Uterus (tissue), 4 donors: ENCODE data around the gene HTT. TPM values are rescaled to one million over a fixed set of nuclear protein-coding genes. Genes with fewer than 3 reads are reported as not detected.

ENCODE experiments used
- DNase-seq, 2 donors: peaks; one replicate each; pipeline ENCODE4 v3.0.0-alpha.2; 2019 to 2020
- H3K27ac ChIP-seq, 2 donors: fragments of 200-600 bp; sonication (generic); 1 replicate in 1 of 2; 2 replicates in 1 of 2; pipeline ENCODE4 v1.5.1; 2016 to 2018
- H3K27me3 ChIP-seq, 2 donors: fragments of 200-600 bp; sonication (generic); one replicate each; pipeline ENCODE4 v1.5.1; 2018 to 2019; ENCODE audit warnings: control low read depth in 1 of 2
- H3K36me3 ChIP-seq, 2 donors: fragments of 200-600 bp; sonication (generic); one replicate each; pipeline ENCODE4 v1.5.1; 2019; ENCODE audit warnings: control low read depth in 1 of 2
- H3K4me1 ChIP-seq, 2 donors: fragments of 200-600 bp; sonication (generic); one replicate each; pipeline ENCODE4 v1.5.1; 2018 to 2019; ENCODE audit warnings: control low read depth in 1 of 2
- H3K4me3 ChIP-seq, 2 donors: fragments of 200-600 bp; sonication (generic); 1 replicate in 1 of 2; 2 replicates in 1 of 2; pipeline ENCODE4 v1.5.1; 2018 to 2019; ENCODE audit warnings: mild to moderate bottlenecking in 1 of 2
- H3K9me3 ChIP-seq, 2 donors: fragments of 200-600 bp; sonication (generic); one replicate each; pipeline ENCODE4 v1.5.1; 2019; ENCODE audit warnings: control low read depth in 1 of 2
- POLR2A ChIP-seq, 2 donors: fragments of 450-650 bp; IDR thresholded peaks; one replicate each; pipeline ENCODE4 v1.6.1; 2016; ENCODE audit warnings: antibody characterized with exemption in 2 of 2, mild to moderate bottlenecking in 1 of 2, moderate library complexity in 1 of 2
- intact Hi-C: fragments of 100-400 bp; cut with DNase I; formaldehyde crosslinking; loops from one replicate; pipeline ENCODE4 v1.15.1; 2023; ENCODE audit warnings: low total_unique reads
- total RNA-seq, 4 donors: library from RNA; depleted of rRNA in 3 of 4; stranded (reverse); fragments of >200 nt in 3 of 4; gene quantifications; one replicate each; pipeline versions ENCODE4 v1.1.0 to v1.2.4, GENCODE V29; 2014 to 2023
- TF ChIP-seq, protein P1 (sequence below), 4 experiments: fragments of 200-600 bp in 2 of 4; fragments of 450-650 bp in 2 of 4; sonication (generic) in 2 of 4; IDR thresholded peaks; one replicate each; pipeline ENCODE4 v1.5.1; 2016 to 2019; ENCODE audit warnings: antibody characterized with exemption in 4 of 4, mild to moderate bottlenecking in 2 of 4, moderate library complexity in 1 of 4
- donor health status: DM: yes; HTN: yes; CAD: no.

Gene HTT
- total RNA-seq, 4 donors from 2014 or later, result 10.9 to 81.4 (median 49.8) TPM

DNA sequence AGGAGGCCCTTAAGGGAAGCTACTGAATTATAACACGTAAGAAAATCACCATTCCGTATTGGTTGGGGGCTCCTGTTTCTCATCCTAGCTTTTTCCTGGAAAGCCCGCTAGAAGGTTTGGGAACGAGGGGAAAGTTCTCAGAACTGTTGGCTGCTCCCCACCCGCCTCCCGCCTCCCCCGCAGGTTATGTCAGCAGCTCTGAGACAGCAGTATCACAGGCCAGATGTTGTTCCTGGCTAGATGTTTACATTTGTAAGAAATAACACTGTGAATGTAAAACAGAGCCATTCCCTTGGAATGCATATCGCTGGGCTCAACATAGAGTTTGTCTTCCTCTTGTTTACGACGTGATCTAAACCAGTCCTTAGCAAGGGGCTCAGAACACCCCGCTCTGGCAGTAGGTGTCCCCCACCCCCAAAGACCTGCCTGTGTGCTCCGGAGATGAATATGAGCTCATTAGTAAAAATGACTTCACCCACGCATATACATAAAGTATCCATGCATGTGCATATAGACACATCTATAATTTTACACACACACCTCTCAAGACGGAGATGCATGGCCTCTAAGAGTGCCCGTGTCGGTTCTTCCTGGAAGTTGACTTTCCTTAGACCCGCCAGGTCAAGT, 167.5 kb downstream of the HTT start:
- intact Hi-C loops, result no loop called here
- H3K27ac ChIP-seq, result peak overlapping the region; percentile 27 to 55
- H3K4me3 ChIP-seq, result no peak overlapping the region
- peaks cover 0 to 6% of the 10 kb centered on the region in 2 donors for H3K4me1 ChIP-seq
- no peaks in the 10 kb centered on the region for H3K36me3 ChIP-seq
- peak; percentile 77 to 78 for DNase-seq
- no peaks in the 10 kb centered on the region for H3K27me3 ChIP-seq
- H3K9me3 ChIP-seq, result no peaks in the 10 kb centered on the region
- TF ChIP-seq, protein P1, sequence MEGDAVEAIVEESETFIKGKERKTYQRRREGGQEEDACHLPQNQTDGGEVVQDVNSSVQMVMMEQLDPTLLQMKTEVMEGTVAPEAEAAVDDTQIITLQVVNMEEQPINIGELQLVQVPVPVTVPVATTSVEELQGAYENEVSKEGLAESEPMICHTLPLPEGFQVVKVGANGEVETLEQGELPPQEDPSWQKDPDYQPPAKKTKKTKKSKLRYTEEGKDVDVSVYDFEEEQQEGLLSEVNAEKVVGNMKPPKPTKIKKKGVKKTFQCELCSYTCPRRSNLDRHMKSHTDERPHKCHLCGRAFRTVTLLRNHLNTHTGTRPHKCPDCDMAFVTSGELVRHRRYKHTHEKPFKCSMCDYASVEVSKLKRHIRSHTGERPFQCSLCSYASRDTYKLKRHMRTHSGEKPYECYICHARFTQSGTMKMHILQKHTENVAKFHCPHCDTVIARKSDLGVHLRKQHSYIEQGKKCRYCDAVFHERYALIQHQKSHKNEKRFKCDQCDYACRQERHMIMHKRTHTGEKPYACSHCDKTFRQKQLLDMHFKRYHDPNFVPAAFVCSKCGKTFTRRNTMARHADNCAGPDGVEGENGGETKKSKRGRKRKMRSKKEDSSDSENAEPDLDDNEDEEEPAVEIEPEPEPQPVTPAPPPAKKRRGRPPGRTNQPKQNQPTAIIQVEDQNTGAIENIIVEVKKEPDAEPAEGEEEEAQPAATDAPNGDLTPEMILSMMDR (IDR thresholded peaks at IDR 0.05), result no peak
- TF ChIP-seq POLR2A (IDR thresholded peaks at IDR 0.05), result no peak

DNA sequence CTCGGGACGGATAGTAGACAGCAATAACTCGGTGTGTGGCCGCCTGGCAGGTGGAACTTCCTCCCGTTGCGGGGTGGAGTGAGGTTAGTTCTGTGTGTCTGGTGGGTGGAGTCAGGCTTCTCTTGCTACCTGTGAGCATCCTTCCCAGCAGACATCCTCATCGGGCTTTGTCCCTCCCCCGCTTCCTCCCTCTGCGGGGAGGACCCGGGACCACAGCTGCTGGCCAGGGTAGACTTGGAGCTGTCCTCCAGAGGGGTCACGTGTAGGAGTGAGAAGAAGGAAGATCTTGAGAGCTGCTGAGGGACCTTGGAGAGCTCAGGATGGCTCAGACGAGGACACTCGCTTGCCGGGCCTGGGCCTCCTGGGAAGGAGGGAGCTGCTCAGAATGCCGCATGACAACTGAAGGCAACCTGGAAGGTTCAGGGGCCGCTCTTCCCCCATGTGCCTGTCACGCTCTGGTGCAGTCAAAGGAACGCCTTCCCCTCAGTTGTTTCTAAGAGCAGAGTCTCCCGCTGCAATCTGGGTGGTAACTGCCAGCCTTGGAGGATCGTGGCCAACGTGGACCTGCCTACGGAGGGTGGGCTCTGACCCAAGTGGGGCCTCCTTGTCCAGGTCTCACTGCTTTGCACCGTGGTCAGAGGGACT, 168.8 kb downstream of the HTT start:
- DNase-seq, result no peak
- no peak overlapping the region for H3K4me3 ChIP-seq
- TF ChIP-seq POLR2A (IDR thresholded peaks at IDR 0.05), result no peak
- TF ChIP-seq, protein P1 (IDR thresholded peaks at IDR 0.05), result no peak
- H3K36me3 ChIP-seq, result no peaks in the 10 kb centered on the region
- H3K9me3 ChIP-seq, result no peaks in the 10 kb centered on the region
- H3K4me1 ChIP-seq, result peaks cover 0 to 6% of the 10 kb centered on the region in 2 donors
- H3K27me3 ChIP-seq, result no peaks in the 10 kb centered on the region
- peak overlapping the region in 1 of 2 donors; percentile 30 for H3K27ac ChIP-seq
- intact Hi-C loops, result no loop called here

DNA sequence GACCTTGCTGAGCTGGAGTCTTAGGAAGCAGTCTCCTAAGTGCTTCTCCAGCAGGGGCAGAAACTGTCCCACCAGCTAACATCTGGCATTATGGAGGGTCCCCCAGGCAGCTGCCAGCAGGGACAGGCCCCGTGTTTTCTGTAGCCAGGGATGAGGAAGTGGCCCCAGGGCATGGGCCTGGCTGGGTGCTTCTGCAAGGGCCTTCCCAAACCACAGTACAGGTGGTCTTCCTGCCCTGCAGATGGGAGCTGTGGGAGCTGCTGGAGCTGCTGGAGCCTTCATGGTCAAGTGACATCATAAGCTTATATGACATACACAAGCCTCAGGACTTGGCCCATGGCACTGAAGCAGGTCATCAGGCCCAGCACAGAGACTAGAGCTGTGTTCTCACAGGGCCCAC, 169.5 kb downstream of the HTT start:
- no peak overlapping the region for H3K27ac ChIP-seq
- peaks cover 0 to 6% of the 10 kb centered on the region in 2 donors for H3K4me1 ChIP-seq
- H3K27me3 ChIP-seq, result no peaks in the 10 kb centered on the region
- intact Hi-C loops, result no loop called here
- no peaks in the 10 kb centered on the region for H3K9me3 ChIP-seq
- TF ChIP-seq, protein P1 (IDR thresholded peaks at IDR 0.05), result no peak
- TF ChIP-seq POLR2A (IDR thresholded peaks at IDR 0.05), result no peak
- no peak for DNase-seq
- no peaks in the 10 kb centered on the region for H3K36me3 ChIP-seq
- no peak overlapping the region for H3K4me3 ChIP-seq

DNA sequence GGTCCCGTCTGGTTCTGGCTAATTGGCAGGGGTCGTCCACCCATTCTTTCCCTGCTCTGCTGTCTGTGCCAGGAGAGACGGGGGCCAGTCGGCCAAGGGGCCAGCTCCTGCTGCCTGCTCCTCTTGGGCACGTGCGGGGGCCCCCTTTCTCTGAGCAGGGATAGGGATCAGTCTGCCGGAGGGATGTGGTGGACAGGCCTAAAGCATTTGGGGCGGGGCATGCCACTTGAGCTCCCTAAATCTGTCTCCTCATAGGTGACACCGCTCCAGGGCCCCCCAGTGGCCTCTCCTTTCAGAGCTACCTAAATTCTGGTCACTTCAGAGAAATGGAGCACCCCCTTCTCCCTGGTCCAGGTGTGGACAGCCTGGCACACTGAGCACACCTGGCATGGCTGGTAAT, 170.3 kb downstream of the HTT start:
- TF ChIP-seq, protein P1 (IDR thresholded peaks at IDR 0.05), result no peak
- no peak for TF ChIP-seq POLR2A (IDR thresholded peaks at IDR 0.05)
- H3K27me3 ChIP-seq, result no peaks in the 10 kb centered on the region
- H3K9me3 ChIP-seq, result no peaks in the 10 kb centered on the region
- H3K27ac ChIP-seq, result no peak overlapping the region
- intact Hi-C loops, result no loop called here
- DNase-seq, result no peak
- H3K4me3 ChIP-seq, result no peak overlapping the region
- H3K36me3 ChIP-seq, result no peaks in the 10 kb centered on the region
- peaks cover 0 to 6% of the 10 kb centered on the region in 2 donors for H3K4me1 ChIP-seq

DNA sequence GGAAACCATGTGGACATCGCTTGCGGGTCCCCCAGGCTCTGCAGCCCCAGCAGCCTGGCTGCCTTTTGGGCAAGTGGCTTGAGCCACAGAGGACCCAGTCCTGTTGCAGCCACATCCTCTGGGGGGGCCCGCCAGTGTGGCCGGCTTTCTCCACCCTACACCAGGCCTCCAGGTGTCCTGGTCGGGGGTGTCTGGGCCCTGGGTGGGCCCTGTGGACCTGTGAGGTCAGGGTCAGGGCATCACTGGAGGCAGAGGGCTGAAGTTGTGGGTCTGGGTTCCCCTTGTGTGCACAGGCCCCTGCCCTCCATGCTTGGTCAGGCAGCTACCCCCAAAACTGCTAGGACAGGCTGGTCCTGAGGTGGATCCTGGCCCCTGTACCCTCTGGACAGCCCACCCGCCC, 171.2 kb downstream of the HTT start:
- no peak for DNase-seq
- H3K36me3 ChIP-seq, result no peaks in the 10 kb centered on the region
- no peak overlapping the region for H3K27ac ChIP-seq
- no peaks in the 10 kb centered on the region for H3K9me3 ChIP-seq
- H3K27me3 ChIP-seq, result no peaks in the 10 kb centered on the region
- TF ChIP-seq POLR2A (IDR thresholded peaks at IDR 0.05), result no peak
- TF ChIP-seq, protein P1 (IDR thresholded peaks at IDR 0.05), result no peak
- no peak overlapping the region for H3K4me3 ChIP-seq
- intact Hi-C loops, result no loop called here
- H3K4me1 ChIP-seq, result peaks cover 0 to 6% of the 10 kb centered on the region in 2 donors
